ENCODE results near the gene STAP2.
"Not testable (repeated sequence)": the region's sequence is repeated elsewhere in the genome, so short reads cannot be mapped to it uniquely, and the experiment has no call there.

STAP2 gene

GRCh38 chr19:4357921-4358326 lies 19.3 kb upstream of the STAP2 start:
- TF ChIP-seq ZNF274 (IDR thresholded peaks at IDR 0.05; ENCODE audit: low read depth, low read length), result no peak

GRCh38 chr19:4357095-4357797 lies 18.6 kb upstream of the STAP2 start:
- no peak overlapping the region for H3K4me3 ChIP-seq (ENCODE audit: low read length)
- TF ChIP-seq ZNF274 (IDR thresholded peaks at IDR 0.05; ENCODE audit: low read depth, low read length), result no peak

More at GRCh38 chr19:4357921-4358326, 19.3 kb upstream of the STAP2 start:
- no peak overlapping the region for H3K4me3 ChIP-seq (ENCODE audit: low read length)

GRCh38 chr19:4354897-4355296 lies 16.3 kb upstream of the STAP2 start:
- H3K4me3 ChIP-seq (ENCODE audit: low read length), result no peak overlapping the region
- no peak for TF ChIP-seq ZNF274 (IDR thresholded peaks at IDR 0.05; ENCODE audit: low read depth, low read length)

DNA sequence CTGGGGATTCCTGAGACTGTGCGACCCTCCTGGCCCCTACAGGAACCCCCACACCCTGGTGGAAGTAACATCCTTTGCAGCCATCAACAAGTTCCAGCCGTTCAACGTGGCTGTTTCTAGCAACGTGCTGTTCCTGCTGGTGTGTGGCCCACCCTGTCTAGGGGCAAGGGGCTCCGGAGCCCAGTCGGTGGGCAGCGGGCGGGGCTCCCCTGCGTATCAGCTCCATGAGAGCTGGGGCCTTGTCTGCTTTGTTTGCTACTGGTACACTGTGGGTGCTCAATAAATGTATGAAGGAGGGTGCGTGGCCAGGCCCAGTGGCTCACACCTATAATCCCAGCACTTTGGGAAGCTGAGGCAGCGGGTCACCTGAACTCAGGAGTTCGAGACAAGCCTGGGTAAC lies 15.7 kb upstream of the STAP2 start:
- no peak overlapping the region for H3K4me3 ChIP-seq (ENCODE audit: low read length)
- no peak for TF ChIP-seq ZNF274 (IDR thresholded peaks at IDR 0.05; ENCODE audit: low read depth, low read length)

- TF ChIP-seq ZNF274 (IDR thresholded peaks at IDR 0.05; ENCODE audit: low read depth, low read length), result no peak
- H3K4me3 ChIP-seq (ENCODE audit: low read length), result no peak overlapping the region
These were observed 14.1 kb upstream of the STAP2 start for GRCh38 chr19:4352701-4353121.

DNA sequence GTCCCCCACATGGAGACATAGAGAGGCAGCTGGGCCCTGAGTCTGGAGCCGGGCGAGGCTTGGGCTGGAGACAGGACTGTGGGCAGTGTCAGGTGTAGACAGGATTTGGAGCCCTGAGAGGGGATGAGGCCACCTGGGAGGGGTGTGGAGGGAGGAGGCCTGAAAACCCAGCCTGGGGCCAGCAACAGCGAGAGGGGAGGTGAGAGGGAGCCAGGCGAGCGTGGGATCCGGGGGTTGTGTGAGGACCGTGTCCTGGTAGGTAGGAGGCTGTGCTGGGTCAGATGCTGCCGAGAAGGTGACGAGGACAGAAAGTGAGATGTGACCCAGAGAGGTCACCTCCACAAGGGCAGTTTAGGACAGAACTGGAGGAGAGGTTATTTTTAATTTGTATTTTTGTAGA lies 12.1 kb upstream of the STAP2 start:
- H3K4me3 ChIP-seq (ENCODE audit: low read length), result no peak overlapping the region
- no peak for TF ChIP-seq ZNF274 (IDR thresholded peaks at IDR 0.05; ENCODE audit: low read depth, low read length)

GRCh38 chr19:4350111-4350510 lies 11.5 kb upstream of the STAP2 start:
- no peak for TF ChIP-seq ZNF274 (IDR thresholded peaks at IDR 0.05; ENCODE audit: low read depth, low read length)
- no peak overlapping the region for H3K4me3 ChIP-seq (ENCODE audit: low read length)

DNA sequence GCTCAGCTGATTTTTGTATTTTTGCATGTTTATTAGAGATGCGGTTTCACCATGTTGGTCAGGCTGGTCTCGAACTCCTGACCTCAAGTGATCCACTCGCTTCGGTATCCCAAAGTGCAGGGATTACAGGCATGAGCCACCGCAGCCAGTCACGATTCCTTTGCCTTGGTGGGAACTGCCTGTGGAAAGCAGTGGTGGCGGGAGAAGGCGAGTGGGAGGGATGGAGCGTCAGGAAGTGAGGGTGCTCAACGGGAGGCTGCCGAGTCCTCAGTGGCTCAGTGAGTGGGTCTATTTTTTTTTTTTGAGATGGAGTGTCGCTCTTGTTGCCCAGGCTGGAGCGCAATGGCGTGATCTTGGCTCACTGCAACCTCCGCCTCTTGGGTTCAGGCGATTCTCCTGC lies 10.6 kb upstream of the STAP2 start:
- H3K4me3 ChIP-seq (ENCODE audit: low read length), result not testable (repeated sequence)

DNA sequence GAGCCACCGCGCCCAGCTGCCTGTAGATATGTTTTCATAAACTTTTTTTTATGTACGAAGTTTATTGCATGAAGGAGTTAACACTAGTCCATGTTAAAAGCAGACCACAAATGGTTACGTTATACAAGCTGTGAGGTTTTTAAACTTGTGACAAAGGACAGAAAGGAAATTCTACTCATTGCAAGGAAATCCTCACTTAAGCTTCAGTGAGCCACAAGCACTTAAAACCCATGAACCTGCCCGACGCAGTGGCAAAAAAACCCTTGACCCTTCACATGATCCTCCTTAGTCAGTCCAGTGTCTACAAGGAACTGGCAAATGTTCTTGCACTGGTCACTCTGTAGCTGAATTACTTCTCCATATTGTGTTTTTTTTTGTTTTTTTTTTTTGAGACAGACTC lies 8.9 kb upstream of the STAP2 start:
- H3K4me3 ChIP-seq (ENCODE audit: low read length), result no peak overlapping the region
- no peak for TF ChIP-seq ZNF274 (IDR thresholded peaks at IDR 0.05; ENCODE audit: low read depth, low read length)

GRCh38 chr19:4346020-4346383 lies 7.4 kb upstream of the STAP2 start:
- no peak overlapping the region for H3K4me3 ChIP-seq (ENCODE audit: low read length)
- no peak for TF ChIP-seq ZNF274 (IDR thresholded peaks at IDR 0.05; ENCODE audit: low read depth, low read length)

DNA sequence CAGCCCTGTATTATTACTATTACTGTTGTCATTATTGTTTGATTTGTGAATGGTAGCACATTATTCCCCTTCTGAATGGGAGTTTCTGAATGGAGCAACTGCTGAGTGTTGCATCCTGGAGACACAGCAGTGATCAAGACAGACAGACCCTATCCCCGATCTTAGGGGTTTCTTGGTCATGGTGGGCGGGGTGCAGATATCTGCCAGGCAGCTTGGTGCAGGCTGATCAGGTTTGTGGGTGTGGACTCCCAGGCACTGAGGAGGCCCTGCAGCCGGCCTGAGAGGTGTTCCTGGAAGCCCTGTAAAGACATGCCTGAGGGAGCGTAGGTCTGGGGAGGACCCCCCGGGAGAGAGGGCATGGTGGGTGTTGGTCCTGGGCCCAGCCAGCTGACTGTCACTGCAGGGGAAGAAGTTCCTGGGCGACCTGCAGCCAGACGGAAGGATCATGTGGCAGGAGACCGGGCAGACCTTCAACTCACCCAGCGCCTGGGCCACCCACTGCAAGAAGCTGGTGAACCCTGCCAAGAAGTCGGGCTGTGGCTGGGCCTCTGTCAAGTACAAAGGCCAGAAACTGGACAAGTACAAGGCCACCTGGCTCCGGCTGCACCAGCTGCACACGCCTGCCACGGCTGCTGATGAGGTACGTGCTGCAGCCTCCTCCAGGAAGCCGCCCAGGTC lies 6.9 kb upstream of the STAP2 start:
- H3K4me3 ChIP-seq (ENCODE audit: low read length), result no peak overlapping the region
- no peak for TF ChIP-seq ZNF274 (IDR thresholded peaks at IDR 0.05; ENCODE audit: low read depth, low read length)

DNA sequence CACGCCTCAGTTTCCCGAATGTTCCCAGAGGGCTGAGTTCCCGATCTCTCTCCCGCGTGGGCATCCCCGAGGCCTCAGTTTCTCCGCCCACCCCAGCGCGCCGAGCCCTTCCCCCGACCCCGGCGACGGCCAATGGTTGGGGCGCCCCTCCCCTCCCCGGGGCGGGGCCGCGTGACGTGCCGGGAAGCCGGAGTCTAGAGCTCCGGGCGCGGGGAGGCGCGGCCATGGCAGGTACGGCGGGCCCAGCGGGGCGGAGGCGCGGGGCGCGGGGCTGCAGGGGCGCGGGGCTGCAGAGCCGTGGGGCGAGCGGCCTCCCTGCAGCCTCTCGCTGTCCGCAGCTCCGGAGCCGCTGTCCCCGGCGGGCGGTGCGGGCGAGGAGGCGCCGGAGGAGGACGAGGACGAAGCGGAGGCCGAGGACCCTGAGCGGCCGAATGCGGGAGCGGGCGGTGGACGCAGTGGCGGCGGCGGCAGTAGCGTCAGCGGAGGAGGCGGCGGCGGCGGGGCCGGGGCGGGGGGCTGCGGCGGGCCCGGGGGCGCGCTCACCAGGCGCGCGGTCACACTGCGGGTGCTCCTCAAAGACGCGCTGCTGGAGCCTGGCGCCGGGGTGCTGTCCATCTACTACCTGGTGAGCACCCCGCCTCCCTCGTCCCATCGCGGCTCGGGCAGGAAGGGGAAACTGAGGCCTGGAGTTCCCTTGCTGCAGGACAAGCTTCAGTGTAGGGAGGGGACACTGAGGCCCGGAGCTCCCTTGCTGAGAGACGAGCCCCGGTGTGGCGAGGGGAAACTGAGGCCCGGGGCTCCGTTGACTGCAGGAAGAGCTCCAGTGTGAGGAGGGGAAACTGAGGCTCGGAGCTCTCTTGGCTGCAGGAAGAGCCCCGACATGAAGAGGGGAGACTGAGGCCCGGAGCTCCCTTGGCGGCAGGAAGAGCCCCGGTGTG lies 5.0 kb upstream of the STAP2 start, which contains the start of gene MPND:
Gene MPND, plus strand, starts transcription at position 193 of the 938 bp plus-strand sequence. Its CDS starts 32 bp downstream, at position 225.
- TF ChIP-seq ZNF274 (IDR thresholded peaks at IDR 0.05; ENCODE audit: low read depth, low read length), result no peak
- H3K4me3 ChIP-seq (ENCODE audit: low read length), result peak within 1 kb of the TSS; percentile 73

DNA sequence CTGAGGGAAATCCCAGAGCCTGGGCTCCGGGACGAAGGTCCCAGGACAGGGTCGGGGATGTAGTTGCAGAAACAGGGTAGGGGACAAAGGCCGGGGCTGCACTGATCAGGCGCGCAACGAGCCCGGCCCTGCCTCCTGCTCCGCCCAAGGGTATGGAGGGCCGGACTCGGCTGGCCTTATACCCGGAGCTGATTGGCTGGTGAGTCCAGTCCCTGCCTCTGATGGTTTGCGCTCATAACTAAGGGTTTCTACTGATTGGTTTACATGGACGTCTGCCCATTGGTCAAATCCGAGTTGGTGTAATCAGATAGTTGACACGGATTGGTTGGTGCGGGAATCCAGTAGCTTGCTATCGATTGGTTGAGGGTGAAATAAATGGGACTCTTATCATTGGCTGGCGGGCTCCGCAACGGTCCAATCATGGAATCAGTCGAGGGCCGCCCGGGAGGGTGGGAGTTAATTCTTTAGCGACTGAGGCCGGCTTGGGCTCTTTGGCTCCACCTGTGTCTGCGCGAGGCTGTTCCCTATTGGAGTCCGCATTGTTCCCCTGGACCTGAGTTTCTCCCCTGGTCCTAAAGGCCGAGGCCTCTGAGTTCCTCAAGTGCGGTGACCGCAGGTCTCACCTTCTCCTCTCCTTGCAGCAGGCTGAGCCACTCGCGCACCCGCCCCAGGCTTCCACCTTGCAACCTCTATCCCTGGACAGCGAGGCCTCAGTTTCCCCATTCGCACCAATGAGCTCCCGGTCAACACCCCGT lies 4.2 kb upstream of the STAP2 start:
- no peak for TF ChIP-seq ZNF274 (IDR thresholded peaks at IDR 0.05; ENCODE audit: low read depth, low read length)
- H3K4me3 ChIP-seq (ENCODE audit: low read length), result peak overlapping the region; percentile 70

GRCh38 chr19:4342314-4342614 lies 3.6 kb upstream of the STAP2 start:
- H3K4me3 ChIP-seq (ENCODE audit: low read length), result peak overlapping the region; percentile 70; the same call in 1 of the 2 replicates
- no peak for TF ChIP-seq ZNF274 (IDR thresholded peaks at IDR 0.05; ENCODE audit: low read depth, low read length)

Data from GM08714 (cell line).